ENCODE measurements around the gene RFX1. TPM values are rescaled to one million over a fixed set of nuclear protein-coding genes. Genes with fewer than 3 reads are reported as not detected.

The RFX1 gene
- total RNA-seq (10 to 100 TPM; 16.3 to 17.4 TPM), polyA plus RNA-seq (ENCODE audit: insufficient read length in 6 of 6) (10 to 100 TPM in 4 of 6 donors, 1 to 10 TPM in 2; 9.1 to 13.9 (median 12.1) TPM)
- long read RNA-seq, donor 1, partial matches to known transcripts = 5 of 8 reads
- long read RNA-seq, donor 1, other reads (novel, unspliced or antisense) = 0 of 8 reads
- long read RNA-seq, donor 2, partial matches to known transcripts = 6 of 7 reads
- long read RNA-seq, donor 2, other reads (novel, unspliced or antisense) = 0 of 7 reads
- long read RNA-seq, donor 3 = 0 reads
- long read RNA-seq, donor 4, partial matches to known transcripts = 2 of 3 reads
- long read RNA-seq, donor 4, other reads (novel, unspliced or antisense) = 1 of 3 reads
- long read RNA-seq, donor 5, partial matches to known transcripts = 0 of 3 reads
- long read RNA-seq, donor 5, other reads (novel, unspliced or antisense) = 0 of 3 reads
- long read RNA-seq, donor 6, full-length matches to known transcripts = 1 of 1 reads
- long read RNA-seq, donor 6, partial matches to known transcripts = 0 of 1 reads
- long read RNA-seq, donor 6, other reads (novel, unspliced or antisense) = 0 of 1 reads
- long read RNA-seq, donor 7, full-length matches to known transcripts = 2 of 2 reads
- long read RNA-seq, donor 7, partial matches to known transcripts = 0 of 2 reads
- long read RNA-seq, donor 7, other reads (novel, unspliced or antisense) = 0 of 2 reads
- long read RNA-seq, donor 8 = 0 reads
- long read RNA-seq, donor 9 = 0 reads
- long read RNA-seq, donor 10 = 0 reads
- long read RNA-seq, donor 11 = 0 reads
- long read RNA-seq, donor 12 = 0 reads

- intact Hi-C loops (cut with DNase I) = no loop called here
- Histone ChIP-seq H3K4me3 (peak within 1 kb of the TSS; percentile 59 to 73), H3K9me3 (no peaks in the 10 kb centered on the region), H3K27me3 (no peaks in the 10 kb centered on the region), H3K4me1 (peaks cover 26 to 40% of the 10 kb centered on the region in 2 donors), H3K36me3 (no peaks in the 10 kb centered on the region), H3K27ac (peak within 1 kb of the TSS; percentile 99)
- TF ChIP-seq, protein P1, sequence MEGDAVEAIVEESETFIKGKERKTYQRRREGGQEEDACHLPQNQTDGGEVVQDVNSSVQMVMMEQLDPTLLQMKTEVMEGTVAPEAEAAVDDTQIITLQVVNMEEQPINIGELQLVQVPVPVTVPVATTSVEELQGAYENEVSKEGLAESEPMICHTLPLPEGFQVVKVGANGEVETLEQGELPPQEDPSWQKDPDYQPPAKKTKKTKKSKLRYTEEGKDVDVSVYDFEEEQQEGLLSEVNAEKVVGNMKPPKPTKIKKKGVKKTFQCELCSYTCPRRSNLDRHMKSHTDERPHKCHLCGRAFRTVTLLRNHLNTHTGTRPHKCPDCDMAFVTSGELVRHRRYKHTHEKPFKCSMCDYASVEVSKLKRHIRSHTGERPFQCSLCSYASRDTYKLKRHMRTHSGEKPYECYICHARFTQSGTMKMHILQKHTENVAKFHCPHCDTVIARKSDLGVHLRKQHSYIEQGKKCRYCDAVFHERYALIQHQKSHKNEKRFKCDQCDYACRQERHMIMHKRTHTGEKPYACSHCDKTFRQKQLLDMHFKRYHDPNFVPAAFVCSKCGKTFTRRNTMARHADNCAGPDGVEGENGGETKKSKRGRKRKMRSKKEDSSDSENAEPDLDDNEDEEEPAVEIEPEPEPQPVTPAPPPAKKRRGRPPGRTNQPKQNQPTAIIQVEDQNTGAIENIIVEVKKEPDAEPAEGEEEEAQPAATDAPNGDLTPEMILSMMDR (IDR thresholded peaks at IDR 0.05) = no peak
- ATAC-seq = peak; percentile 86
- peak; percentile 98 to 99 (median 99) for DNase-seq
Observed at GRCh38 chr19:14006085-14006765, at the start of gene RFX1. Gene RFX1 (minus strand): TSS chr19:14006320. CDS start chr19:13993843, 12,477 bp downstream.

DNA sequence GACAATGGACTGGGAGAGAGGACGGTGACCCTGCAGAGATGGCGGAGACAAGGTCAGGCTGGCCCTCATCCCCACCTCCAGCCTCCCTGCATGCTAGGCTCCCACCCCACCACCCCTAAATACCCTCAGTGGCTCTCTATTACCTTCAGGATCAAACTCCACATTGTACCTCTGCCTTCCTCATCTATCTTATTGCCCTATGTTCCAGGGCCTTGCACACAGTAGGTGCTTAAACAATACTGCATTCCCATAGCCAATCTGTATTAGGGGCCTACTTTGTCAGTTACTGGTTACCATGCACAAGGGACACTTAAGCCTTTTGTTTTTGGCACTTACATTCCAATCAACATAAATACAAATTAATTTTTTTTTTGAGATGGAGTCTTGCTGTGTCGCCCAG, 49.3 kb upstream of the RFX1 start:
- H3K4me1 ChIP-seq = peaks cover 0 to 23% of the 10 kb centered on the region in 2 donors
- intact Hi-C loops (cut with DNase I) = no loop called here
- TF ChIP-seq, protein P1 (IDR thresholded peaks at IDR 0.05) = no peak

GRCh38 chr19:14054721-14055120, 48.6 kb upstream of the RFX1 start:
- DNase-seq (no peak), ATAC-seq (no peak)
- Histone ChIP-seq H3K4me1 (peaks cover 0 to 23% of the 10 kb centered on the region in 2 donors), H3K27me3 (peaks cover 11 to 36% of the 10 kb centered on the region in 2 donors), H3K36me3 (peaks cover 0 to 33% of the 10 kb centered on the region in 2 donors), H3K27ac (no peak overlapping the region), H3K4me3 (no peak overlapping the region), H3K9me3 (no peaks in the 10 kb centered on the region)
- intact Hi-C loops (cut with DNase I) = no loop called here
- TF ChIP-seq, protein P1 (IDR thresholded peaks at IDR 0.05) = no peak

More for the DNA sequence above, 49.3 kb upstream of the RFX1 start:
- H3K4me3 ChIP-seq = no peak overlapping the region
- peaks cover 0 to 29% of the 10 kb centered on the region in 2 donors for H3K36me3 ChIP-seq
- ATAC-seq (no peak), DNase-seq (no peak)
- no peak overlapping the region for H3K27ac ChIP-seq
- no peaks in the 10 kb centered on the region for H3K9me3 ChIP-seq
- peaks cover 11 to 43% of the 10 kb centered on the region in 2 donors for H3K27me3 ChIP-seq

DNA sequence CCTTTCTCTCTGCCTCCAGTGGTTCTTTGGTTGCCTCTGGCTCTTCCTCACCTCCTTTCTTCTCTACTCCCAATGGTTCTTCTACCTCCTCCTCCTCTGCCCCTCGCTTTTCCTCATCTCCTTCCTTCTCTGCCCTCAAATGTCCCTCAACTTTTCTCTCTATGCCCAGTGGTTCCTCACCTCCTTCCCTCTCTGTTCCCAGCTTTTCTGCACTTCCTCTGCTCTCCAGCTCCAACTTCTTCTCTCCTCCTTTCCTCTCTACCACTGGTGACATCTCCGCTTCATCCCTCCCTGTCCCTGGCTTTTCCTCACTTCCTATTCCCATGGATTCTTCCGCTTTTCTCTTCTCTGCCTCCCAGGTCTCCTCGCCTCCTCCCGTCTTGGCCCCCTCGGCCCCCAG, 48.0 kb upstream of the RFX1 start:
- DNase-seq = no peak
- Histone ChIP-seq H3K4me1 (peaks cover 0 to 18% of the 10 kb centered on the region in 2 donors), H3K27ac (no peak overlapping the region), H3K27me3 (peaks cover 6 to 30% of the 10 kb centered on the region in 2 donors), H3K9me3 (no peaks in the 10 kb centered on the region), H3K36me3 (peaks cover 0 to 40% of the 10 kb centered on the region in 2 donors), H3K4me3 (no peak overlapping the region)
- TF ChIP-seq, protein P1 (IDR thresholded peaks at IDR 0.05) = no peak
- no peak for ATAC-seq
- intact Hi-C loops (cut with DNase I) = no loop called here

All from left lung (tissue), 14 donors.